Keratinocyte (primary cell): ENCODE results near the gene P2RY8. TPM values are rescaled to one million over a fixed set of nuclear protein-coding genes. Genes with fewer than 3 reads are reported as not detected.

ENCODE experiments used
- DNase-seq: peaks from one replicate; pipeline ENCODE4 v3.0.0-alpha.2; 2011; ENCODE audit warnings: low read depth, missing footprints, low spot score
- FAIRE-seq: peaks from 2 replicates; lab custom pipeline; 2011; peaks lifted over from hg19 to GRCh38; lab: Jason Lieb, UNC
- H2AFZ ChIP-seq: 2 replicates; pipeline ENCODE4 v1.6.0; 2012; ENCODE audit warnings: low read length, control low read depth, inconsistent platforms; ENCODE audit not compliant: control insufficient read depth
- H3K27ac ChIP-seq: 2 replicates; pipeline ENCODE4 v1.5.1; 2011; ENCODE audit warnings: low read length; ENCODE audit not compliant: control insufficient read depth, insufficient read depth
- H3K27me3 ChIP-seq: 3 replicates; pipeline ENCODE4 v1.6.0; 2011; ENCODE audit warnings: low read length; ENCODE audit not compliant: control insufficient read depth, insufficient read depth; ENCODE audit errors: extremely low read depth
- H3K36me3 ChIP-seq, 2 experiments: 2 replicates in 1 of 2; 3 replicates in 1 of 2; pipeline ENCODE4 v1.5.1; 2011; ENCODE audit warnings: low read length in 2 of 2, mild to moderate bottlenecking in 1 of 2; ENCODE audit not compliant: control insufficient read depth in 2 of 2, insufficient read depth in 2 of 2; ENCODE audit errors: extremely low read depth in 1 of 2
- H3K4me1 ChIP-seq: 3 replicates; pipeline ENCODE4 v1.5.1; 2011; ENCODE audit warnings: low read length; ENCODE audit not compliant: control insufficient read depth, insufficient read depth; ENCODE audit errors: extremely low read depth
- H3K4me2 ChIP-seq: 3 replicates; pipeline ENCODE4 v1.6.0; 2011; ENCODE audit warnings: low read depth, low read length; ENCODE audit not compliant: control insufficient read depth, insufficient read depth; ENCODE audit errors: extremely low read depth
- H3K4me3 ChIP-seq, 3 experiments: fragments of 200-600 bp in 1 of 3; sonication (generic) in 1 of 3; 2 replicates in 2 of 3; 3 replicates in 1 of 3; pipeline ENCODE4 v1.5.1; 2011 to 2016; ENCODE audit warnings: low read length in 3 of 3, mild to moderate bottlenecking in 3 of 3, control low read depth in 2 of 3, inconsistent platforms in 1 of 3, low read depth in 1 of 3, mixed read lengths in 1 of 3, mixed run types in 1 of 3, moderate library complexity in 1 of 3; ENCODE audit not compliant: control insufficient read depth in 2 of 3, insufficient read depth in 2 of 3; ENCODE audit errors: extremely low read depth in 1 of 3
- H3K79me2 ChIP-seq: 2 replicates; pipeline ENCODE4 v1.6.0; 2012; ENCODE audit warnings: low read length; ENCODE audit not compliant: control insufficient read depth, insufficient read depth
- H3K9ac ChIP-seq: 3 replicates; pipeline ENCODE4 v1.6.0; 2011; ENCODE audit warnings: low read length; ENCODE audit not compliant: control insufficient read depth, insufficient read depth; ENCODE audit errors: extremely low read depth
- H3K9me1 ChIP-seq: 3 replicates; pipeline ENCODE4 v1.6.0; 2011; ENCODE audit warnings: low read length; ENCODE audit not compliant: control insufficient read depth, insufficient read depth; ENCODE audit errors: extremely low read depth
- H3K9me3 ChIP-seq: 2 replicates; pipeline ENCODE4 v1.5.1; 2012; ENCODE audit warnings: low read depth, low read length; ENCODE audit not compliant: control insufficient read depth
- H4K20me1 ChIP-seq: 3 replicates; pipeline ENCODE4 v1.6.0; 2011; ENCODE audit warnings: low read length; ENCODE audit not compliant: control insufficient read depth, insufficient read depth; ENCODE audit errors: extremely low read depth
- EZH2 ChIP-seq: IDR thresholded peaks from one replicate; pipeline ENCODE4 v1.6.1; 2012; ENCODE audit warnings: inconsistent platforms, mild to moderate bottlenecking, low read length, moderate library complexity
- dilution Hi-C: fragments of 300-500 bp; cut with MboI; formaldehyde crosslinking; loops from one replicate; pipeline ENCODE4 v1.7.0; 2020; ENCODE audit warnings: low sequenced_read_pairs; ENCODE audit not compliant: extremely low pct_ligation_motif_present
- polyA plus RNA-seq, 5 experiments: library from polyadenylated mRNA; depleted of rRNA in 3 of 5; stranded (reverse) in 3 of 5; stranded (forward) in 1 of 5; unstranded in 1 of 5; fragments of >200 nt; gene quantifications; 1 replicate in 1 of 5; 2 replicates in 3 of 5; 3 replicates in 1 of 5; pipeline versions ENCODE4 v1.2.1 to v1.2.3, GENCODE V29; 2011 to 2012; ENCODE audit warnings: missing spikeins in 2 of 5, low read depth in 1 of 5, low replicate concordance in 1 of 5
- TF ChIP-seq, protein P1 (sequence below), 3 experiments: IDR thresholded peaks in 1 of 3; conservative IDR thresholded peaks in 1 of 3; optimal IDR thresholded peaks in 1 of 3; 2 replicates in 2 of 3; 3 replicates in 1 of 3; pipeline versions ENCODE3 to v1.5.1; 2011; ENCODE audit warnings: low read length in 3 of 3, mild to moderate bottlenecking in 3 of 3, moderate library complexity in 2 of 3, control low read depth in 1 of 3, inconsistent platforms in 1 of 3; ENCODE audit not compliant: insufficient read depth in 2 of 3; ENCODE audit errors: extremely low read depth in 1 of 3

P2RY8 gene
- polyA plus RNA-seq, 1 donor (not counting 4 experiments of a cell fraction or from before 2014, with no cell fraction given) = not detected

GRCh38 chrX:1516596-1517104 is 20.3 kb downstream of the P2RY8 start:
- FAIRE-seq (no peak), DNase-seq (no peak)
- dilution Hi-C loops = no loop called here
- H3K9ac ChIP-seq = no peak overlapping the region
- H3K79me2 ChIP-seq = no peaks in the 10 kb centered on the region
- H3K4me2 ChIP-seq = no peak overlapping the region
- no peak overlapping the region for H2AFZ ChIP-seq
- H3K27ac ChIP-seq = no peak overlapping the region
- H3K9me3 ChIP-seq = peaks cover 3% of the 10 kb centered on the region
- H4K20me1 ChIP-seq = no peaks in the 10 kb centered on the region
- no peaks in the 10 kb centered on the region for H3K4me1 ChIP-seq
- H3K9me1 ChIP-seq = no peaks in the 10 kb centered on the region
- H3K4me3 ChIP-seq = no peak overlapping the region
- TF ChIP-seq EZH2 = no peak
- TF ChIP-seq, protein P1, sequence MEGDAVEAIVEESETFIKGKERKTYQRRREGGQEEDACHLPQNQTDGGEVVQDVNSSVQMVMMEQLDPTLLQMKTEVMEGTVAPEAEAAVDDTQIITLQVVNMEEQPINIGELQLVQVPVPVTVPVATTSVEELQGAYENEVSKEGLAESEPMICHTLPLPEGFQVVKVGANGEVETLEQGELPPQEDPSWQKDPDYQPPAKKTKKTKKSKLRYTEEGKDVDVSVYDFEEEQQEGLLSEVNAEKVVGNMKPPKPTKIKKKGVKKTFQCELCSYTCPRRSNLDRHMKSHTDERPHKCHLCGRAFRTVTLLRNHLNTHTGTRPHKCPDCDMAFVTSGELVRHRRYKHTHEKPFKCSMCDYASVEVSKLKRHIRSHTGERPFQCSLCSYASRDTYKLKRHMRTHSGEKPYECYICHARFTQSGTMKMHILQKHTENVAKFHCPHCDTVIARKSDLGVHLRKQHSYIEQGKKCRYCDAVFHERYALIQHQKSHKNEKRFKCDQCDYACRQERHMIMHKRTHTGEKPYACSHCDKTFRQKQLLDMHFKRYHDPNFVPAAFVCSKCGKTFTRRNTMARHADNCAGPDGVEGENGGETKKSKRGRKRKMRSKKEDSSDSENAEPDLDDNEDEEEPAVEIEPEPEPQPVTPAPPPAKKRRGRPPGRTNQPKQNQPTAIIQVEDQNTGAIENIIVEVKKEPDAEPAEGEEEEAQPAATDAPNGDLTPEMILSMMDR (optimal IDR thresholded peaks at IDR 0.05 in 1 of 3, IDR thresholded peaks at IDR 0.05 in 1 of 3, conservative IDR thresholded peaks at IDR 0.05 in 1 of 3; ENCODE audit: extremely low read depth in 1 of 3, insufficient read depth in 2 of 3, low read length in 3 of 3) = no peak
- H3K27me3 ChIP-seq = no peaks in the 10 kb centered on the region
- H3K36me3 ChIP-seq = no peaks in the 10 kb centered on the region

- H3K9me1 ChIP-seq = no peaks in the 10 kb centered on the region
- H3K9me3 ChIP-seq = peaks cover 4% of the 10 kb centered on the region
- no peak for DNase-seq
- no peak overlapping the region for H3K4me3 ChIP-seq
- no peak for TF ChIP-seq EZH2
- TF ChIP-seq, protein P1 (optimal IDR thresholded peaks at IDR 0.05 in 1 of 3, IDR thresholded peaks at IDR 0.05 in 1 of 3, conservative IDR thresholded peaks at IDR 0.05 in 1 of 3; ENCODE audit: extremely low read depth in 1 of 3, insufficient read depth in 2 of 3, low read length in 3 of 3) = no peak
- no peaks in the 10 kb centered on the region for H4K20me1 ChIP-seq
- no peaks in the 10 kb centered on the region for H3K27me3 ChIP-seq
- H3K27ac ChIP-seq = no peak overlapping the region
- no peak overlapping the region for H3K9ac ChIP-seq
- no peaks in the 10 kb centered on the region for H3K79me2 ChIP-seq
- FAIRE-seq = no peak
- H2AFZ ChIP-seq = no peak overlapping the region
- dilution Hi-C loops = no loop called here
- H3K4me2 ChIP-seq = no peak overlapping the region
- no peaks in the 10 kb centered on the region for H3K4me1 ChIP-seq
- H3K36me3 ChIP-seq = no peaks in the 10 kb centered on the region
These were observed 25.2 kb downstream of the P2RY8 start for GRCh38 chrX:1511829-1512228.
